Activated CD8-positive, alpha-beta memory T cell treated with anti-CD3 and anti-CD28 coated beads for 36 hours (primary cell): ENCODE results near the gene EVI5L. TPM values are rescaled to one million over a fixed set of nuclear protein-coding genes. Genes with fewer than 3 reads are reported as not detected.
"Not testable (repeated sequence)": the region's sequence is repeated elsewhere in the genome, so short reads cannot be mapped to it uniquely, and the experiment has no call there.

ENCODE experiments used
- CTCF ChIA-PET: fragments of 350-600 bp; sonication (Branson Sonifier 250); formaldehyde crosslinking; loops from one replicate; lab custom pipeline; 2021; ENCODE audit warnings: antibody characterized with exemption; lab: Charles Lee
- POLR2A ChIA-PET: fragments of 350-600 bp; sonication (Branson Sonifier 250); formaldehyde crosslinking; loops from one replicate; lab custom pipeline; 2021; ENCODE audit warnings: antibody characterized with exemption; lab: Charles Lee
- total RNA-seq, 2 experiments: library from RNA; stranded (reverse); gene quantifications; one replicate each; pipeline ENCODE4 v1.2.3, GENCODE V29; 2021

Gene EVI5L
- total RNA-seq, 2 experiments from 2014 or later = 5.3 to 6.0 TPM

DNA sequence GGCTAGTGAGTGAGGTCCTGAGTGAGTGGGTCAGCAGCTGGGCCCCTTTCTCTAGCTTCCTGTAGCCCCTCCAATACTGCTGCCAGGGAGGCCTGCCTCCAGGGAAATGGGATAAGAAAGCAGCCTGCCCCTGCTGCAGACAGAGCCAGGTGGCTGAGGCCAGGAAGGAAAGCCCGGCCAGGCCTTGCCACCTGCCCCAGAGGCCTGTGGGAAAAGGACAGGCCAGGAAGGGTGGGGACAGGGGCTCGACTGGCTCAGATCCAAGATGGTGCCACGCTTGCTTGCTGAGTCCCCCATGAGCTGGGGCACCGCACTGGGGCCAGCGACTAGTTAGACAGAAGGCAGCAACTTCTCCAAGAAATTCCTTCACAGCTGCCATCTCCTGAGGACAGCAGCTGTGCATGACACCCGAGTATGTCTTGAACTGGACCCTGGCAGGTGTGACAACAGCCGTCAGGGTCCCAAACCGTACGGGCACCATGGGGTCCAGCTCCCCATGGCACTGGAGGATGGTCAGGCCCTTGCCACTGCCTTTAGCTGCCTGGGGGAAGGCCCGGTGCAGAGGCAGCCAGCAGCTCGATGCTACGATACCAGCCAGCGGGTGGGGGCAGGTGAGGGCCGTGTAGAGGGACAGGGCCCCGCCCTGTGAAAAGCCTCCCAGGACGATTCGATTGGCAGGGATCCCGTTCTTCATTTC is 49.2 kb downstream of the EVI5L start:
- POLR2A ChIA-PET = interaction anchor here (0.5 kb wide), 1 partner anchor 28 kb away, joined by 3 read pairs; no protein-coding TSS in a partner anchor
- CTCF ChIA-PET = interaction anchor here (0.6 to 1.2 kb wide), 2 partner anchors 10 to 327 kb away, joined by 3 read pairs; no protein-coding TSS in a partner anchor

DNA sequence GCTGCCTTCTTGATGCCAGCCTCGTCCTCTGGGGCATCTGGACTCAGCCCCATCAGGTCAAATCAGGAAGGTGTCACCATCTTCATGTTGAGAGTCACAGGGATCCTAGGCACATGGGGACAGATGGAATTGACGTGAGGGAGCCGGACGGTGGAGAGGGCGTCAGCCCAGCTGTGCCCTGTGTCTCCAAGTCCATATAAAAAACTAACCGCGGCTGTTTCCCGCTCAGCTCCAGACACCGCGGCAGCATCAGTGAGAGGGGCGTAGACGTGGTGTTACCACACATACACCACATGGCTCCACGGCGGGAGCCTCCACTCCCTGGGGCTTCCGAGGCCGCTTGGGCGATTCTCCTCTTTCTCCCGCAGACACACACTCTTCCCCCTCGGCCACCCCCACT is 49.8 kb downstream of the EVI5L start:
- ChIA-PET POLR2A (no interaction called here), CTCF (interaction anchor here (0.6 kb wide), 1 partner anchor 327 kb away, joined by 3 read pairs; no protein-coding TSS in a partner anchor)

DNA sequence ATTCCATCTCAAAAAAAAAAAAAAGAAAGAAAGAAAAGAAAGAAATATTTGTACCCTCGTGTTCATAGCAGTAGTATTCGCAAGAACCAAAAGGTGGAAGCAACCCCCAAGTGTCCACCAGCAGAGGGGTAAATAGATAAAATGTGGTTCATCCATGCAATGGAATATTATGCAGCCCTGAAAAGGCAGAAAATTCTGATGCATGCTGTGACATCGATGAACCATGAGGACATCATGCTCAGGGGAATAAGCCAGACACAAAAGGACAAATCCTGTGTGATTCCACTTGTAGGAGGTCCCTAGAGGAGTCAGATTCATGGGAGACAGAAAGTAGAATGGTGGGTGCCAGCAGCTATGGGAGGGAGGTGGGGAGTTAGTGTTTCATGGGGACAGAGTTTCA is 51.9 kb downstream of the EVI5L start:
- ChIA-PET CTCF (no interaction called here), POLR2A (no interaction called here)

DNA sequence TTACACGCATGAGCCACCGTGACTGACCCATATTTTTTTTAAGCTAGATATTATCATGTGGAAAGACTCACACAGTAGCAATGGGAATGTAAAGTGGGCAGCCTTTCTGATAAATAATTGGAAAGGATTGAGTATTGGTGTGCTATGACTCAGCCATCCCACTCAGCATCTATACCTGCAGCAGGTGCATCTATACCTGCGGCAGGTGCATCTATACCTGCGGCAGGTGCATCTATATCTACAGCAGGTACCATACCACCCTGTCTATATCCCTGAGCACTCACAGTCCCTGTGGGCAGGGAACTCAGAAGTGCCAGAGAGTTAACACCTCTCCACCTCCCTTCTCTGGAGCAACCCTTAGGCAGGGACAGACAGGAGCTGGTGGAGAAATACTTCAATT is 53.1 kb downstream of the EVI5L start:
- POLR2A ChIA-PET = no interaction called here
- CTCF ChIA-PET = no interaction called here

DNA sequence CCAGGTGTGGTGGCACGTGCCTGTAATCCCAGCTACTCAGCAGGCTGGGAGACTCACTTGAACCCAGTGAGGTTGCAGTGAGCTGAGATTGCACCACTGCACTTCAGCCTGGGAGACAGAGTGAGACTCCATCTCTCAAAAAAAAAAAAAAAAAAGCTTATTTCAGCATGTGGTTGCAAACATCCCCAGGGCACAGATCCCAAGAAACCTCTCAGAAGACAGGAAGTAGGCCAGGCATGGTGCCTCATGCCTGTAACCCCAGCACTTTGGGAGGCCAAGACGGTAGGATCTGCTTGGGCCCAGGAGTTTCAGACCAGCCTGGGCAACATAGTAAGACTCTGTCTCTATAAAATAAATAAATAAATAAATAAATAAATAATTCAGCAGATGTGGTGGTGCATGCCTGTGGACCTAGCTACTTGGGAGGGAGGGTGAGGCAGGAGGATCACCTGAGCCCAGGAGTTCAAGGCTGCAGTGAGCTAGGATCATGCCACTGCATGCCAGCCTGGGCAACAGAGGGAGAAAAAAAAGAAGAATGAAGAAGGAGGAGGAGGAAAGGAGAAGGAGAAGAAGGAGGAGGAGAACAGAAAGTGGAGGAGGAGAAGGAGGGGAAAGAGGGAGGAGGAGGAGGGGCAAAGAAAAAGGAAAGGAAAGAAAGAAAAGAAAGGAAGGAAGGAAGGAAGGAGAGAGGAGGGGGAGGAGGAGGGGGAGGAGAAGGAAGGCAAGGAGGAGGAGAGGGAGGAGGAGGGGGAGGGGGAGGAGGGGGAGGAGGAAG is 54.0 kb downstream of the EVI5L start:
- ChIA-PET POLR2A (no interaction called here), CTCF (no interaction called here)

DNA sequence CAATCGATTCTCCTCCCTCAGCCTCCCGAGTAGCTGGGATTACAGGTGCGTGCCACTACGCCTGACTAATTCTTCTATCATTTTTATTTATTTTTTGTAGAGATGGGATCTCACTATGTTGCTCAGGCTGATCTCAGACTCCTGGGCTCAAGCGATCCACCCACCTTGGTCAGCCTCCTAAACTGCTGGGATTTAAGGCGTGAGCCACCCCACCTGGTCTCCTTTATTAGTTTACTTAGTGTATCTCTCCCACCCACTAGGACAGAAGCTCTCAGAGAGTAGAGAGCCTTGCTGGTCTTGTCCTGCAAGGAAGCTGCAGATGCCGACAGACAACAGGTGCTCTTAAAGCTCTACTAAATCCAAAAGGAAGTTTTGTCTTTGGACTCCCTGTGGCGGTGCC is 55.8 kb downstream of the EVI5L start:
- POLR2A ChIA-PET = no interaction called here
- CTCF ChIA-PET = interaction anchor here (0.7 kb wide), 1 partner anchor 317 kb away, joined by 3 read pairs; no protein-coding TSS in a partner anchor

DNA sequence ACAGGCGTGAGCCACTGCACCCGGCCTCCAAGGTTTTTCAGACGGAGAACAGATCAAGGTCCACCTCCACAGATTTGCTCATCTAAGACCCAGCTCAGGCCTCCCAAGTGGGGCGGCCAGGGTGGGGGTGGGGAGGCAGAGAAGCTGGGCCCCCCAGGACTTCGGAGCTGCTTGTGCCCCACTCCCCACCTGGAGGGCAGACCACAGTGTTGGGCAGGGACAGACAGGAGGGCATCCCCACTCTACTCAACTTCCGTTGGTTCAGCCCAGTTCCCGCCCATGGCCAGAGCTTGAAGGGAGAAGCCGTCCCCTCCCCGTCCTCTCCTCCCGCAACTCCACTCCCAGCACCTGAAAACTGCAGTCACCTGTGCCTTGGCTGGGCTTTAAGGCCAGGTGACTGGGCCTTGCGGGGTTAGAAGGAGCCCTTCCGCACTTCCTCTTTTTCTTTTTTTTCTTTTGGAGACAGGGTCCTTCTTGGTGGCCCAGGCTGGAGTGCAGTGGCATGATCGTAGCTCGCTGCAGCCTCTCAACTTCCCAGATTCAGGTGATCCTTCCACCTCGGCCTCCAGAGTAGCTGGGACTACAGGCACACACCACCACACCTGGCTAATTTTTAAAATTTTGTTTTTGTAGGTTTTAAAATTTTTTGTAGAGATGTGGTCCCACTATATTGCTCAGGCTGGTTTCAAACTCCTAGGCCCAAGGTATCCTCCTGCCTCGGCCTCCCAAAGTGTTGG is 57.6 kb downstream of the EVI5L start:
- POLR2A ChIA-PET = no interaction called here
- CTCF ChIA-PET = interaction anchor here (0.7 to 0.9 kb wide), 2 partner anchors 18 to 29 kb away, joined by 3 read pairs; no protein-coding TSS in a partner anchor

DNA sequence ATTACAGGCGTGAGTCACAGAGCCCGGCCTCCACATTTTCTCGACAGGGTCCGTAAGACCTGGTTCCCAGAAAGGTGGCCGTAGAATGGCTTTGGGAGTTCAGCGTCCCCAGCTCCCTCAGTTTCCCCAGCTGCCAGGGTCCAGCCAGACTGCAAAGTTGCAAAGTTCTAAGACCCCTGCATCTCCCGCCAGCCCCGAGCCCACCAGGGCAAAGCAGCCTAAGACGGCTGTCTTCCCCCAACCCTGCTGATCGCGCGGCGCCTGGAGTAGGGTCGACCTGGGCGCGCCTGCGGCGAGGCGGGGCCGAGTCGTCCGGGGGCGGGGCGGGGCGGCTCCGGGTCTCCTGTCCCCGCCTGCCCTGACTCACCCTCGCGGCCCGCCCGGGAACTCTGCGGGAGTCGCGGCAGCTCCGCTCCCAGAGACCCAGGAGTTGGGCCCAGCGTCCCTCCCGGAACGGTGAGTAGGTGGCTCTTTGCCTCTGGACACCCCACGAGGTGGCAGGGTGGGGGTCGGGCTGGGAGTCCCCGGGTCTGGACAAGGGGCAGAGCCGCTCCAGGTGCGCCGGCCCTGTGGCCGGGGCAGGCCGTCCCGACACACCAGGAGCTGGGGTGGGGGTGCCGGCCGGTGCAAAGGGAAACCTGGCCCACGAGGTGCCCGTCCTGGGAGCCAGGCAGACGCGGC is 58.3 kb downstream of the EVI5L start, which contains the start of gene LRRC8E:
TSS of gene LRRC8E (plus strand) at position 366 of the 681 bp plus-strand sequence. CDS start 7,094 bp downstream, outside the sequence.
- CTCF ChIA-PET = interaction anchor here (0.9 kb wide), 1 partner anchor 19 kb away, joined by 3 read pairs; no protein-coding TSS in a partner anchor
- POLR2A ChIA-PET = no interaction called here

DNA sequence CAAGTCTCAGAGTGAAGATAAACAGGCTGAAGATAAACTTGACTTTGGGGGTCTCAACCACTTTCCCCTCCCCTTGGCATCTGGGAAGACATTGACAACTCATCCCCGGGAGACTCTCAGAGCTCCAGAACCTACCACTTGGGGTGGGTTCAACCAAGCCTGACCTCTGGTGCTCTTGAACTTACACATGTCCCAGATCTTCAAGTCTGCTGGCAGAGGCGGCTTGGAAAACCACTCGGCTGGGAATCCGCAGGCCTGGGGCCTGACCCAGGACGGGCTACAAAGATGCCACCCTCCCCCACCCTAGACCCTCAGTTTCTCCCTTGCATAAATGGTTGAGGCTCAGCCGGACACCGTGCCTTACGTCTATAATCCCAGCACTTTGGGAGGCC is 58.8 kb downstream of the EVI5L start:
- ChIA-PET CTCF (no interaction called here), POLR2A (no interaction called here)

DNA sequence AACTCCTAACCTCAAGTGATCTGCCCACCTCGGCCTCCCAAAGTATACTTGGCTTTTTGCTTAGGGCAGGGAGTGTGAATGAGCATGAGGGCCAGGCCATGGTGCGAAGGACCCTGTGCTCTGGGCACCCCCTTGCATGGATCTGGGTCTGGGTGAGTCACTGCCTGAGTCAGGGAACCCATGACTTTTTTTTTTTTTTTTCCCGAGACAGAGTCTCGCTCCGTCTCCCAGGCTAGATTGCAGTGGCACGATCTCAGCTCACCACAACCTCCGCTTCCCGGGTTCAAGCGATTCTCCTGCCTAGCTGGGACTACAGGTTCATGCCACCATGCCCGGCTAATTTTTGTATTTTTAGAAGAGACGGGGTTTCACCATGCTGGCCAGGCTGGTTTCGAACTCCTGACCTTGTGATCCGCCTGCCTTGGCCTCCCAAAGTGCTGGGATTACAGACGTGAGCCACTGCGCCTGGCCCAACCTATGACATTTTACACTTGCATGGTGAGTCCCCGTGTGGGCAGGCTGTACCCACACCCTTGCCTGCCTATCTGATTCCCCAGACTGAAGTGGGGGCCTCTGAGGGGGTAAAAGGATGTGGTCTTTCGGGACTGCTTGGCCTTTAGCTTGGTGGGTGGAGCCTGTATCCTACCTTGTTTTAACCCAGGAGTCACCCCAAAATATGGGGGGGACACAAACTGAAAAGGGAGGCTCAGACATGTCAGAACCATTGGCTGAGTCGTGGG is 63.5 kb downstream of the EVI5L start:
- POLR2A ChIA-PET, CTCF ChIA-PET: not testable (repeated sequence)

DNA sequence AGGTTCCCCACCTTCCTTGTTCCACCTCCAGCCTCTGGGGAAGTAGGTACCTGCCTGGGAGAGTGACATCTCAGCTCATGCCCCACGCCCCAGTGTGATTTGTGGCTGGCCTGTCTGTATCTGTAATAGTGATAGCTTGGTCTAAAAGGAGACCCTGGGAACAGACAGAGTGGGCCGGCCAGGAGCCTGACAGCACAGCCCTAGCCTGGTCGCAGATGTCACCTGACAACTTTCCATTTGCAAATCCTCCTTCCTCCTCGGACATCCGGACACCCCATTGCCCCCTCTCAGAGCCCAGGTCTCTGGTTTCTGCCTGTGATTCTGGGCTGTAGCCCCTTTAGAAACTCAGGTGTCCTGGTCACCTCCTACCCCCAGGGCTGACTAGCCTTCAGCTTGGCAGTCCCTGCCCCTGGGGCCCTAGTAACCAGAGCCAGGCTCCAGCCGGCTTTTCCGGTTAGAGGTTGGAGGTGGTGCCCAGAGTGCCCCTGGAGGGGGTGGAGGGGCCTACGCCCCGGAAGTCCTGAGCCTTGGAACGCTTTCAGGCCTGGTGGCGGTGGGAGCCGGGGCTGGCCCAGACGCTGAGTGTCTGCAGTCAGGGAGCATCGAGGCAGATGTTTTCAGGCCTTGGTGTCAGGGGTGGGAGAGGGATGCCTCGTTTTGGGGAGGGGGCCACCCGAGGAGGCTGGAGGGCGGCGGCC is 64.7 kb downstream of the EVI5L start:
- CTCF ChIA-PET = no interaction called here

DNA sequence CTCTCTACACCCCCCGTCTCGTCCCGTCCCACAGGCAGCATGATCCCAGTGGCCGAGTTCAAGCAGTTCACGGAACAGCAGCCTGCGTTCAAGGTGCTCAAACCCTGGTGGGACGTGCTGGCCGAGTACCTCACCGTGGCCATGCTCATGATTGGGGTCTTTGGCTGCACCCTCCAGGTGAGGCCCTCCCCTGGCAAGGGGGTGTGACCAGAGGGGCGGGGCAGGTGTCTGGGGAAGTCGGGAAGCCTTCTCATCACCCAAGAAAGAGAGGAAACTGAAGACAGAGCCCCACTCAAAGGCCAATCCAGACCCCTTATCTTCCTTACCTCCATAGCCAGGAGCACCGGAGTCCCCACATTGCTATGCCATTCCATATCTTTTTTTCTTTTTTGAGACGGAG is 65.5 kb downstream of the EVI5L start:
- ChIA-PET CTCF (no interaction called here), POLR2A (no interaction called here)

More for the DNA sequence above, 64.7 kb downstream of the EVI5L start:
- POLR2A ChIA-PET = no interaction called here

DNA sequence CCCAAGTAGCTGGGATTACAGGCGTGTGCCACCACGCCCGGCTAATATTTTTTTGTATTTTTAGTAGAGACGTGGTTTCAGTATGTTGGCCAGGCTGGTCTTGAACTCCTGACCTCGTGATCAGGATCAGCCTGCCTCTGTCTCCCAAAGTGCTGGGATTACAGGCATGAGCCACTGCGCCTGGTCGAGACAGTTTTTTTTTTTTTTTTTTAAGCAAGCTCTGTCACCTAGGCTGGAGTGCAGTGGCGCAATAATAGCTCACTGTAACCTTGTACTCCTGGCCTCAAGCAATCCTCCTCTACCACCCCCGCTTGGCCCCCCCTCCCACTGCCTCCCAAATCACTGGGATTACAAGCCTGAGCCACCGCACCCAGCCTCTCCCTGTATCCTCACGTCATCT is 67.3 kb downstream of the EVI5L start:
- POLR2A ChIA-PET = interaction anchor here (0.6 kb wide), 1 partner anchor 66 kb away, joined by 5 read pairs; no protein-coding TSS in a partner anchor
- CTCF ChIA-PET = no interaction called here

DNA sequence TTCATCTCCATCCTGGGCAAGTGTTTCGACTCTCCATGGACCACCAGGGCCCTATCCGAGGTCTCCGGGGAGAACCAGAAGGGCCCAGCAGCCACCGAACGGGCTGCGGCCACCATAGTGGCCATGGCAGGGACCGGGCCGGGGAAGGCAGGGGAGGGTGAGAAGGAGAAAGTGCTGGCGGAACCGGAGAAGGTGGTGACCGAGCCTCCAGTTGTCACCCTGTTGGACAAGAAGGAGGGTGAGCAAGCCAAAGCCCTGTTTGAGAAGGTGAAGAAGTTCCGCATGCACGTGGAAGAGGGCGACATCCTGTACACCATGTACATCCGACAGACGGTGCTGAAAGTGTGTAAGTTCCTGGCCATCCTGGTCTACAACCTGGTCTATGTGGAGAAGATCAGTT is 68.9 kb downstream of the EVI5L start:
- CTCF ChIA-PET = interaction anchor here (0.9 kb wide), 1 partner anchor 99 kb away, joined by 4 read pairs; no protein-coding TSS in a partner anchor
- POLR2A ChIA-PET = no interaction called here

DNA sequence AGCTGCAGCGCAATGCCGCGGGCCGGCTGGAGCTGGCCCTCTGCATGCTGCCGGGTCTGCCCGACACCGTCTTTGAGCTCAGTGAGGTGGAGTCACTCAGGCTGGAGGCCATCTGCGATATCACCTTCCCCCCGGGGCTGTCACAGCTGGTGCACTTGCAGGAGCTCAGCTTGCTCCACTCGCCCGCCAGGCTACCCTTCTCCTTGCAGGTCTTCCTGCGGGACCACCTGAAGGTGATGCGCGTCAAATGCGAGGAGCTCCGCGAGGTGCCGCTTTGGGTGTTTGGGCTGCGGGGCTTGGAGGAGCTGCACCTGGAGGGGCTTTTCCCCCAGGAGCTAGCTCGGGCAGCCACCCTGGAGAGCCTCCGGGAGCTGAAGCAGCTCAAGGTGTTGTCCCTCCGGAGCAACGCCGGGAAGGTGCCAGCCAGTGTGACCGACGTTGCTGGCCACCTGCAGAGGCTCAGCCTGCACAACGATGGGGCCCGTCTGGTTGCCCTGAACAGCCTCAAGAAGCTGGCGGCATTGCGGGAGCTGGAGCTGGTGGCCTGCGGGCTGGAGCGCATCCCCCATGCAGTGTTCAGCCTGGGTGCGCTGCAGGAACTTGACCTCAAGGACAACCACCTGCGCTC is 69.8 kb downstream of the EVI5L start:
- POLR2A ChIA-PET = interaction anchor here (0.5 kb wide), 1 partner anchor 295 kb away, joined by 3 read pairs; no protein-coding TSS in a partner anchor

DNA sequence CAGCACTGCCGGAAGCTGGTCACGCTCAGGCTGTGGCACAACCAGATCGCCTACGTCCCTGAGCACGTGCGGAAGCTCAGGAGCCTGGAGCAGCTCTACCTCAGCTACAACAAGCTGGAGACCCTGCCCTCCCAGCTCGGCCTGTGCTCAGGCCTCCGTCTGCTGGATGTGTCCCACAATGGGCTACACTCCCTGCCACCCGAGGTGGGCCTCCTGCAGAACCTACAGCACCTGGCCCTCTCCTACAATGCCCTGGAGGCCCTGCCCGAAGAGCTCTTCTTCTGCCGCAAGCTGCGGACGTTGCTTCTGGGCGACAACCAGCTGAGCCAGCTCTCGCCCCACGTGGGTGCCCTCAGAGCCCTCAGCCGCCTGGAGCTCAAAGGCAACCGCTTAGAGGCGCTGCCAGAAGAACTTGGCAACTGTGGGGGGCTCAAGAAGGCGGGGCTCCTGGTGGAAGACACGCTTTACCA is 70.4 kb downstream of the EVI5L start:
- CTCF ChIA-PET = interaction anchor here (1.3 kb wide), 1 partner anchor 31 kb away, joined by 5 read pairs; no protein-coding TSS in a partner anchor
- POLR2A ChIA-PET = interaction anchor here (0.5 kb wide), 1 partner anchor 294 kb away, joined by 3 read pairs; no protein-coding TSS in a partner anchor

More for the DNA sequence above, 69.8 kb downstream of the EVI5L start:
- CTCF ChIA-PET = interaction anchor here (1.3 kb wide), 1 partner anchor 31 kb away, joined by 5 read pairs; no protein-coding TSS in a partner anchor

DNA sequence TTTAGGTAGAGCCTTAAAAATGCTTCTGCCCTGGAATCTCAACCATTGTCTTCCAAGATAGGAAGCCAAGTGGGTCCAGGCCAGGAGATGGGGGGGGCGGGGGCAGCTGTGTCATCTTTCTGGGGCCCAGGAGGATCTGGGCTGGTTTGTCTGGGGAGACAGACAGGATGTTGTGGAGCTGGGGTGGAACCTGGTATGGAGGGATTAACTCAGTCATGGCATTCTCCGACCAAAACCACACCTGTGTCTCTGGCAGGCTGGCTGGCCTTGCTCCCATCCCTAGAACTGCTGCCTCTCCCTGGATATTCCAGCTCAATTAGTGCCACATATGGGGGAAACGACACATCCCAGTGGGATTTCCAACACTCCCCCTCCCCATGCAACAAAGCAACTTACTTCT is 70.9 kb downstream of the EVI5L start:
- ChIA-PET POLR2A (no interaction called here), CTCF (interaction anchor here (1.3 to 1.6 kb wide), 2 partner anchors 32 to 44 kb away, joined by 5 to 6 read pairs; no protein-coding TSS in a partner anchor)
